ENCODE results near the gene DYNC1LI1.

GRCh38 chr3:32540899-32541298 lies 29.8 kb downstream of the DYNC1LI1 start:
- no peak for TF ChIP-seq CTCF (IDR thresholded peaks at IDR 0.05)
- no peak for TF ChIP-seq EP300 (IDR thresholded peaks at IDR 0.05)
- no peak for TF ChIP-seq POLR2A (IDR thresholded peaks at IDR 0.05)
